Measurements from ENCODE around the gene ATP6V1G1.

The ATP6V1G1 gene

DNA sequence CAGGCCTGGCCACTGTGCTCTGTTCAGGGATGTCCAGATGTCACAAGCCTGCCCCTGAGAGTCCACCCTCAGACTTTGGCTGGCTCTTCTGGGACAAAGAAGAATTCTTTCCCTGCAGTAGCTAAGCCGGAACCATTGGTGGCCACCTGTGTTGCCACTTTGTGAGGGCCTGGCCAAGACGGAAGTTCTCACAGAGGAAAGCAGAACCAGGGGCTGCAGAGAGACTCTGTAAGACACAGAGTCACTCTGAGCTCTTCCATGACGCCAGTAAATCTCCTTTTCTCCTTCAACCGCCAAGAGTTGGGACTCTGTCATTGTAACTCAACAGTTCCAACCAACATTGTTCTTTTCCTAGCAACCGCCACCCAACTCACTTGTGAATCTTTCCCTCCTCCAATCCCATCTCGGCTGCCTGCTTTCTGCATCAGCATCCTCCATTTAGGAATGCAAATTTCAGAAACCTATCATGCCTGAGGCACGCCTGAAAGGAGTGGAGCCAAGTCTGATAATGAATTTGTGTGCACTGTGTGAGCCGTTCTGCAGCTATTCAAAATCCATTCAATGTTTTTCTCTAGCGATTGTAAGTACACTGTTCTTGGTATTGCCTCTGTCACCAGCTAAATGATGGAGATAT, 37.8 kb upstream of the ATP6V1G1 start:
- TF ChIP-seq, protein P1, sequence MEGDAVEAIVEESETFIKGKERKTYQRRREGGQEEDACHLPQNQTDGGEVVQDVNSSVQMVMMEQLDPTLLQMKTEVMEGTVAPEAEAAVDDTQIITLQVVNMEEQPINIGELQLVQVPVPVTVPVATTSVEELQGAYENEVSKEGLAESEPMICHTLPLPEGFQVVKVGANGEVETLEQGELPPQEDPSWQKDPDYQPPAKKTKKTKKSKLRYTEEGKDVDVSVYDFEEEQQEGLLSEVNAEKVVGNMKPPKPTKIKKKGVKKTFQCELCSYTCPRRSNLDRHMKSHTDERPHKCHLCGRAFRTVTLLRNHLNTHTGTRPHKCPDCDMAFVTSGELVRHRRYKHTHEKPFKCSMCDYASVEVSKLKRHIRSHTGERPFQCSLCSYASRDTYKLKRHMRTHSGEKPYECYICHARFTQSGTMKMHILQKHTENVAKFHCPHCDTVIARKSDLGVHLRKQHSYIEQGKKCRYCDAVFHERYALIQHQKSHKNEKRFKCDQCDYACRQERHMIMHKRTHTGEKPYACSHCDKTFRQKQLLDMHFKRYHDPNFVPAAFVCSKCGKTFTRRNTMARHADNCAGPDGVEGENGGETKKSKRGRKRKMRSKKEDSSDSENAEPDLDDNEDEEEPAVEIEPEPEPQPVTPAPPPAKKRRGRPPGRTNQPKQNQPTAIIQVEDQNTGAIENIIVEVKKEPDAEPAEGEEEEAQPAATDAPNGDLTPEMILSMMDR (IDR thresholded peaks at IDR 0.05; ENCODE audit: insufficient read depth, low read length, missing control alignments), result no peak
- POLR2A ChIA-PET, result no interaction called here
- no peak for DNase-seq (ENCODE audit: low read depth, low spot score)
- CTCF ChIA-PET, result interaction anchor here (1.4 kb wide), 1 partner anchor 144 kb away, joined by 3 read pairs; no protein-coding TSS in a partner anchor
- H3K4me3 ChIP-seq (ENCODE audit: low read depth, low read length), result no peak overlapping the region

DNA sequence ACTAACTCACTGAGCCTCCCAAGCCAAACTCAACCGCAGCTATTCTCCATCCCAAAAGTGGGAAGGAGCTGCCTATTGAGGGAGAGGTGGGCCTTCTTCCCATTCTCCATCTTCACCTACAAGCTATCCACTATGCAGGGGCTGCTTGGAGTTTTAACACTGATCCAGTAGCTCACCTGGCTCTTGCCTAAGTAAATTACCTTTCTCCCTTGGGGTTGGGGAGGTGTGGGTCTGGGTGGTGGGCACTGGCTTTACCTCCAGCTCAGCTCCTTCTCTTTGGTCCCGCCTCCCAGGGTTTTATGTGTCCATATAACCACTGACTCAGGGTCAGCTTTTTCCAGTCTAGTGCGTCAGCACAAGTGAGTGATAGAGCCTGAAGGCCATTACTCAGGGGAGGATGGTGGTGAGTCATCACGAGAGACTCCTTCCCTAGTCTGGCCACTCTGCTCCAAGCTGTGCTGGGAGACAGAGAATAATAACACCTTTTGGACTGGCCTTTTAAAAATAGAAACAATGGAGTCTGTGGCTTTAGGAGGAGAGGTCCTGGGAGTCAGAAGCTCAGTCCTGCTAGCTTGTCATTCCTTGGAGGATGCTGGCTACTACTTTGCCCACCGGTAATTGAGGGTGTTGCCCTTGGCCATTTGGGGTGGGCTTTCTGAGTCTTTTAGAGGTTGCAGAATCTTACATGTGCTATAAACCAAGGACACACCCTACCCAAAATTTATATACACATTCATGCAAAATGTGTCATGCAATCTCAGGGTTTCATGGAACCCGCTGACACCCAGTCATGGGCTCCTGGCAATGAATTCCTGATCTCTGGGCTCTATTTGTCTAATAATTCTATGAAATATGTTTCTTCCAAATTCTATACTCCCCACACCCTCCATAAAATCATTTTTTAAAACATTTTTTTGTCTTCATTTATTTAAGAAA, 35.6 kb upstream of the ATP6V1G1 start:
- TF ChIP-seq, protein P1 (IDR thresholded peaks at IDR 0.05; ENCODE audit: insufficient read depth, low read length, missing control alignments), result no peak
- POLR2A ChIA-PET, result interaction anchor here (0.5 to 1.4 kb wide), 3 partner anchors 22 to 39 kb away, joined by 3 to 16 read pairs (median 4); partner anchors contain the start of gene ATP6V1G1
- peak; percentile 90 for DNase-seq (ENCODE audit: low read depth, low spot score)
- CTCF ChIA-PET, result interaction anchor here (0.8 to 1.6 kb wide), 4 partner anchors 36 to 117 kb away, joined by 3 to 4 read pairs (median 3); partner anchors contain the start of gene ATP6V1G1
- no peak overlapping the region for H3K4me3 ChIP-seq (ENCODE audit: low read depth, low read length)

DNA sequence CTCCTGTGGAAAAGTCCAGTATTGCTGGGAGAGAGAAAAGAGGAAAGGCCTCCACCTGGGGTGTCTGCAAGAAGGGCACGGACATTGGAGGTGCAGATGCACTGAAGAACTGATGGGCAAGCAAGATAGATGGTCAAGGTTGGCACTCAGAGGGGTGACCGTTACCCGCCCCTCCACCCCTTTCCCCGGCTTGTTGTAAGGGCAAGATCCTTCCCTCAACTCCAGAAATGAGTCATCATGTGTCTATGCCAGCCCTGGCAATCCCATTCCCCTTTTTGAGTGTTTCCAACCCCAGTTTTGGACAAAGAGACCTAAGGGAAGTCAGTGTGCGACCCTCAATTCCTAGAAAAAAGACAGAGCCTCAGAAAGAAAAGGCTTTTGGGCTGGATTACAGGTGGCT, 34.9 kb upstream of the ATP6V1G1 start:
- H3K4me3 ChIP-seq (ENCODE audit: low read depth, low read length), result no peak overlapping the region
- ChIA-PET CTCF (no interaction called here), POLR2A (interaction anchor here (1.4 kb wide), 1 partner anchor 35 kb away, joined by 16 read pairs; the partner anchor contains the start of gene ATP6V1G1)
- TF ChIP-seq, protein P1 (IDR thresholded peaks at IDR 0.05; ENCODE audit: insufficient read depth, low read length, missing control alignments), result no peak
- DNase-seq (ENCODE audit: low read depth, low spot score), result no peak

DNA sequence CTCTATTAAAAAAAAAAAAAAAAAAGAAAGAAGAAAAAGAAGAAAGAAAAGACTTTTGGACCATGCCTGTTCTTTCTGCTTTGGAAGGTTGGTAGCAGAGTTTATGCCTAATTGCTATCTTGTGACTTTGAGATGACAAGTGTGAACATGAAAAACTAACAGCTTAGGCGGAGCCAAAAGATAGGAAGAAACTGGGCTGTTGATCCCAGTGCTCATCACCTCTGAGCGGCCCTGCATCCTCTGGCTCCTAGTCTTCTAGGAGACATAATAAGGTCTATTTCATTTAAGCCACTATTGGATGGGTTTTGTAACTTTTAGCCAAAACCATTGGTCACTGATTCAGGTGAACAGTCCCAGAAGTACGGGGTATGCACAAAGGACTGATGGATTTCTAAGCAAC, 34.4 kb upstream of the ATP6V1G1 start:
- TF ChIP-seq, protein P1 (IDR thresholded peaks at IDR 0.05; ENCODE audit: insufficient read depth, low read length, missing control alignments), result no peak
- no peak overlapping the region for H3K4me3 ChIP-seq (ENCODE audit: low read depth, low read length)
- DNase-seq (ENCODE audit: low read depth, low spot score), result no peak
- ChIA-PET POLR2A (no interaction called here), CTCF (no interaction called here)

DNA sequence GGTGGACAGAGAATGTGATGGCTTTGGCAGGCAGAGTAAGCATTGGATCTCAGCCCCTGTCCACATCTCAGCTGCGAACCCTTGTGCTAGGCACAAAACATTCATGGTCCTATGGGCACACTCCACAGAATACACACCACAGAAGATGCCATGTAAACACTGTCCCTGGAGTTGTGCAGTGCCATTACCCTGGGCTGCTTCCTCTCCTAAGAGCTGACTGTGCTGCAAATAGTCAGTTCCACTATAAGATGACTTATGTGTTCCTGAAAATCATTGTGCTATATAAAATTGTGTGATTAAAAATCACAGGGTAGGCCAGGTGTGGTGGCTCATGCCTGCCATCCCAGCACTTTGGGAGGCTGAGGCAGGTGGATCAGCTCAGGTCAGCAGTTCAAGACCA, 31.9 kb upstream of the ATP6V1G1 start:
- H3K4me3 ChIP-seq (ENCODE audit: low read depth, low read length), result no peak overlapping the region
- ChIA-PET POLR2A (no interaction called here), CTCF (no interaction called here)
- DNase-seq (ENCODE audit: low read depth, low spot score), result no peak
- TF ChIP-seq, protein P1 (IDR thresholded peaks at IDR 0.05; ENCODE audit: insufficient read depth, low read length, missing control alignments), result no peak

All from AG04449 (cell line).